HG03045 (cell line): ENCODE data around the gene SMARCA2.

Experiments used
- ATAC-seq: cut with Tn5 transposase; IDR thresholded peaks from one replicate; pipeline ENCODE4 v1.9.1; 2021; ENCODE audit warnings: mild to moderate bottlenecking, moderate library complexity; ENCODE audit not compliant: unreplicated experiment

SMARCA2 gene

DNA sequence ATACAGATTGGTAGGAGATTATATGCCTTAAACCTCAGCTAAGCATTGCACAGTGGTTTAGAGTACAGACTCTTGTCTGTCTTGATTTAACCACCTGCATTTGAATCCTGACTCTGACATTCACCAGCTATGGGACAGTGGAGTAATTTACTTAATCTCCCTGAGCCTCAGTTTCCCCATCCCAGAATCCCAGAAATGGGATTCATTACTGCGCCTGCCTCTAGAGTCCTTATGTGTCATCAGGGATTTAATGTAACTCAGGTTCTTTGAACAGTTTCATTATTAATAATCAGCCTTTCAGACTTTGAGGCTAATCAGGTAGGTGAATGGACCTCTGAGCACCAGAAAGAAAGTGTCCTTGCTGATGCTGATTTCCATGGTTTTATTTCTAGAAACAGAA lies 149.1 kb downstream of the SMARCA2 start:
- no peak for ATAC-seq

DNA sequence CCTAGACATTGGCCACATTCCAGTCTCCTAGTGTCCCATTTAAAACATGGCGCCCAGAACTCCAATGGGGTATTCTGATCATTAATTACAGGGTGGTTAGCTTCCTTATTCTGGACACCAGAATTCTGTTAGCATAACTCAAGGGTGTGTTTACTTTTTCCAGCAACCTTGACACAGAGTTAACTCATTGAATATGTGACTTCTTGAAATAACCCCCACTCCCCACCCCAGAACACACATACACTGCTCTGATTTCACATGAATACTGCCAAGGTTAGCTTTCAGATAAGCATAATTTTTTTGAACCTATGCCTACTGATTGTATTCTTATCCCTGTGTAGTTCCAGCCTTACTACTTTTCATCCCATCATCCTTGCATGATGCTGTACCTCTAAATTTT lies 151.1 kb downstream of the SMARCA2 start:
- ATAC-seq, result no peak

DNA sequence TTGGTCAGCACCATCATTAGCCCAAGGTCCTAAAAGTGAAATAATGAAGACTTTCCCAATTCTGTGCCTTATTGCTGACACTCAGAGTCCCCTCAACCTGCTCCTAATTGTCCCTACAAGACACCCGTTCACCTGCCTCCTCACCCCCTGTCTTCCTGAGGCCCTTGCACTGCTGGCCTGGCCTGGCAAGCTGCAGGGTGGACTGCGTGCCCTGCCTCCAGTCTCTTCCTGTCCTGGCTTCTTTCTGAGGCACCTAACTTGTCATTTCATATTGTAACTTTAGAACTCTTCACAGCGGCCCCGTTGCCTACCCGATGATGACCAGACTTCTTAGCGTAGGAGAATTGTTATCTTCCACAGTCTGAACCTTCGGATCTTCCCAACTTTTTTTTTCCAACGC lies 153.9 kb downstream of the SMARCA2 start:
- ATAC-seq, result no peak

DNA sequence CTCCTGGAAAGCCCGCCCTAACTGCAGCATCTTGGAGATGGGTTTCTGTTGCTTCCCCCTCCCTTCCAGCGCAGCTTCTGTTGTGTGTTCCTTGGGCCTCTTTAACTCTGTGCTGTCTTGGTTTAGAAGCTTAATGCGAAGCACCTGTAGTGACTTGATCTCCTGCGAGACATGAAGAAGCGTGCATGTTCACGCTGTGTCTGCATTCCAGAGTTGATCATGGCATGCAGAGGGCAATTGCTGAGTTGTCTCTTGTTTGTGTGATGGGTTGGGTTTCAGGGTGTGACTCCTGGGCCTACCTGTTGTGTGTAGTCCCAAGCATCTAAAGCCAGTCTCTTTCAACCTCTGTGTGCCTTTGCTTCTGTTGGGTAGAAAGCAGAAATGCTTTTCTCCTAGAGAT lies 155.6 kb downstream of the SMARCA2 start:
- no peak for ATAC-seq

DNA sequence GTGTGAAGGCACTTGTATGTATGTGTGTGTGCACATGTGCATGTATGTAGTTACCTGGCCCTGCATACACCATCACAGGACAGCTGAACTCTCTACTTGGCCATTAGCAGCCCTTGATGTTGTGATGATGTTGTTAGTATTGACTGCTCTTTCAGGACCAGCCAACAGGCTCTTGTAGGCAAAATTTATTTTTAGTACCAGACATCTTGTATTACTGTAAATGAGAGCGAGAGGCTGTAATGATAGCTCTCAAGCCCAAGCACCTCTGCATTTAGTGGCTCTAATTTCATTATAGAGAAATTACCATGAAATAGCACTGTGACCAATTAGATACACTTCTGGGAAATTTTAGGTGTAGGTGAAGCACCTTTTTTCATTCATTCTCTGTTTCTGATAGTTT lies 158.0 kb downstream of the SMARCA2 start:
- no peak for ATAC-seq

DNA sequence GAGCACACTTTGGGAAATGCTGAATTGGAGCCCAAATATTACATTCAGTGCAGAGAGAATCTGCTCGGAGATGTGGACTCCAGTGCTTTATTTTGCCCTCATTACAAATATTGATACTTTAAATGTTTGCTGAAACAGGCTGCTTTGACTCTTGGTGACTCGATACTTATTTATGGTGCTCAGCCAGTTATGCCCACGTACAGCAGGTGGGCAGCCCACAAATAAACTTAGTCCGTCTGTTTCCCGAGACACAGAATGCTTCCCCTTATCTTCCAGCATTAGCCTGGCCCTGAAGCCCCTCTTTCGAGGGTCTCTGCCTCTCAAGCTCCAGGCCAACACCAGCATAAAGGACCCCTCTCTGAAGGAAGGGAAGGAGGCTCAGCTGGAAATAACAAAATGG lies 158.7 kb downstream of the SMARCA2 start:
- ATAC-seq, result no peak

DNA sequence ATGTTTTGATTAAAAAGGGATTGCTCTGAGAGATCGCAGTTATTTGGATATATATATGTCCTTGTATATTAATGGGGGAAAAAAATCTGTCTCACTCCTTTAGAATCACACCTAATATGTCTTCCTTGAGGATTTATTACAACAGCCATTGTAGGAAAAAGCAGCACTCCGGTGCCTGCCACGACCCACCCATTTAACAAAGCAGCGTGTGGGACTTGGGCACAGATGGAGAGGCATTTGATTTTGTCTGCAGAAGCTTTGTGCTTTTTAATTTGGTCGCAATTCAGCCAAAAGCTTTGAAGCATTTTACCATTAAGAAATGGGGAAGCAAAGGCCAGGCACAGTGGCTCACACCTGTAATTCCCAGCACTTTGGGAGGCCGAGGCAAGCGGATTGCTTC lies 159.2 kb downstream of the SMARCA2 start:
- ATAC-seq, result no peak

DNA sequence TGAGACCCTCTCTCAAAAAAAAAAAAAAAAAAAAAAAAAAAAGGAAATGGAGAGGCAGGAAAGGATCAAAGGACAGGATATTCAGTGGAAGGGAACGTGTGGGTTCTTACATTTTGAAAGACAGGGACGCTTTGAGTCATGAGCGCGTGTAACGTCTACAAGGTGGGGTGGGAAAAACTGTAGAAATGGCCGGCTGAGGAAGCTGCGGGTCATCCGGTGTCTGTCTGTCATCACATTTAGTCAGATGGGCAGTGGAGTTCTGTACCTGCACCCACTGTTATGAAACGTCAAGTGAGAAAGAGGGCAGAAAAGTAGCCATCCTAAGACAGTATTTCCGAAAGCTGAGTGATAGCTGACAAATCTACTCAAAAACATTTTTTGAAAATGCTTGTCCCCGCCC lies 159.8 kb downstream of the SMARCA2 start:
- ATAC-seq, result no peak

DNA sequence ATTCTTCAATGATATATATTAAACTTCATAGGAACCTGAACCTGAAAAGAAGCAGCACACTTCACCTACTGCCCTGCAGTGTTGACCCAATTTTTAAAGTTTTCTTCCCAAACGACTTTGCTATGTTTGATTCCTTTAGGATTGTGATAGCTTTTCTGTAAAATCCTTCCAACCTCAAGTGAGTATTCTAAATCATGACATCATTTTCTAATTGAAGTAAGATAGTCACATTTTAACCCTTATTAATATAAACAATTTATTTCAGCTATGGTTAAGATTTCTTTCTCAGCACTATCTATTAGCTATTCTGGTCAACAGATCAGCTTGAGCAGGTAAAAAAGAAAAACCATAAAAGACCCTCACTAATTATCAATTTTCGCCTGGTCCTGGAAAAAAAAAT lies 162.0 kb downstream of the SMARCA2 start:
- no peak for ATAC-seq

DNA sequence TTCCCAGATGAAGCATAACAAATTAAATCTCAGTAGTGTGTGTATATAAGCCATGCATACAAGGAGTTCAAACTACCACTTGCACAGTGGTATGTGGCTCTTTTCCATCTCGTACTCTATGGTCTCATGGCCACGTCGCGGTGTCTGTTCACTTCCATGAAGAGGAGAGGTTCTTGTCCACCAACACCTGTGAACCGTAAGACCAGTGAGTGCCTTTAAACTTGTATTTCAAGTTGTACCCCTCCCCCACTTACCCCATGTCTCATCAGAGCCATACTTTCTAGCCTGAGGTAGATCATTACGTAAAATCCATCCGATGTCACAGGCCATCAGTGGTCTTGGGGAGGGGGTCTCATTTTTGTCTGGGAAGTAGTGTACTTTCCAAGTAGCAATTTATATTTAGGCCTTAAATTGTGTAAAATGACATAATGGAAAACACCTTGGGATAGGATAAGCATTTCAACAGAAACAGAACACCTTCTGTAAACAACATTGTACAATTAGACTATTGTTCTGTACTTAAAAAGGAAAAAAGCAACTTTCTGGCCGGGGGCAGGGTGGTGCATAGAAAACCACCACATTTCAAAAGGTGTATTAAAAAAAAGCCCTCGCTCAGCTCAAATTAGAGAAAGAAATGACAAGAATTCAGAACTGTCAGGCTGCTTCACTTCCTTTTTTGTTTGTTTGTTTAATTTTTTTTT lies 163.0 kb downstream of the SMARCA2 start:
- no peak for ATAC-seq

DNA sequence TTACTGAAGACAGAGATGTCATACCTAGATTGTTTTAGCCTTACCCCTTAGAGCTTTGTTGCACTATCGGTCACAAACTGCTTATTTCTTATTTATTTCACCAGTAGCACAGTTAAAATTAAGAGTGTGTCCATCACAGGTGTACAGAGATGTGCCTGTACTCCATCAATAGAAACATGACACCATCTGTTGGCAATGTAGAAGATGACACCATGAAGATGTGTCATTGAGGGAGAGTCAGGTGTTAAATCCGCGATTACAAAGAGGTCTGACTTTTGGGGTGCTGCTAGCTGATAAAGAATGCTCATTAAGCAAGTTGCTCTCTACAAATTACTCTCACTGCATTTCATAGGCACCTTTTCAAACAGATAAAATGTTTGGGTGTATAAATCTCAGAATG lies 164.4 kb downstream of the SMARCA2 start:
- ATAC-seq, result no peak

DNA sequence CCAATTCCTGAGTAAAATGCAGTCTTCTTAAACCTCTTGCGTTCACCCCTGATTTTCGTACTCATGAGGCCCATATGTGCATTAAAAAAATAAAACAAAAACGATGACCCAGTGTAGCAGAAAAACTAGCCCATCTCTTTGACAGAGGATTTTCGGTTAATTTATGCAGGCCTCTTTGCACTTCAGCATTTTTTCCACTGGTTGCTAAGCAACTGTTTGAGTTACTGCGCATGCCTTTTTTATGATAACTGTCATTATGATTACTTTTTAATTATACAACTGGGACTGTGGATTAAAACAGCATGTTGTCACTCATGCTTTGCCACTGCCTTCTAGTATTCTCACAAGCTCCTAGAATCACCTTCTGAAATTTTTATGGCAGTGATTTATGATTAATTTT lies 165.0 kb downstream of the SMARCA2 start:
- no peak for ATAC-seq

DNA sequence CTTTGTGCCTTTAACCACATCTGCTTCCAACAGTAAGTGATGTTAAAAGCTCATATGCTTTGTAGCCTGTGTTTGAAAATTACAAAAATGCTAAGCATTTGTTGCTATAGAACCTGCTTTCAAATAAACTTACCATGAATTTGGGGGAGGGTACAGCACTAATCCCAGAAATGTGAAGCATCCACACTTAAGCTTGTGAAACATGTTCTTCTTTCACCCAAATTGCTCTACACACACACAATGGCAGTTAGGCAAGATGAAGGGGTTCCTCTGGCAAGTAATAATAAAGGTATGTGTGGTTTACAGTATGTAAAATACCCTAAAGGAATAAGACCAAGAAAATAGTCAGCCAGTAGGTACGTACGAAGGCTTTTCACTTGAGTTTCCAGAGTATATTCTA lies 165.6 kb downstream of the SMARCA2 start:
- no peak for ATAC-seq

DNA sequence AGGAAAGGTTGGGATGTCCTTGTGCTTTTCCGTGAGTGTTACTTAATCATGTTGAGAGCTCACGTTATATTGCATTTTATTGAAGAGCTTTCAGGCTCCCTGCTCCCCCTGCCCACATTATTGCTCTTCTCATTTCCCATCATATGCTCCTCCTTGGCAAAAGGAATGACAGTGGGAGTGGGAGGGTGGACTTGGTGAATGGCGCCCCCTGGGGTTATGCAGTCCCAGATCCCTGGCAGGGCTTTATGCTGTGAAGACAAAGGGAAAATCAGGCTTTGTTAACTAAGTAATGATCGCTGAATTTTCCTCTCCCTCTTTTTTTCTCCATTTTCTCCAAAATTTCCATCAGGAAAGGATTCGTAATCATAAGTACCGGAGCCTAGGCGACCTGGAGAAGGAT lies 166.6 kb downstream of the SMARCA2 start:
- no peak for ATAC-seq

DNA sequence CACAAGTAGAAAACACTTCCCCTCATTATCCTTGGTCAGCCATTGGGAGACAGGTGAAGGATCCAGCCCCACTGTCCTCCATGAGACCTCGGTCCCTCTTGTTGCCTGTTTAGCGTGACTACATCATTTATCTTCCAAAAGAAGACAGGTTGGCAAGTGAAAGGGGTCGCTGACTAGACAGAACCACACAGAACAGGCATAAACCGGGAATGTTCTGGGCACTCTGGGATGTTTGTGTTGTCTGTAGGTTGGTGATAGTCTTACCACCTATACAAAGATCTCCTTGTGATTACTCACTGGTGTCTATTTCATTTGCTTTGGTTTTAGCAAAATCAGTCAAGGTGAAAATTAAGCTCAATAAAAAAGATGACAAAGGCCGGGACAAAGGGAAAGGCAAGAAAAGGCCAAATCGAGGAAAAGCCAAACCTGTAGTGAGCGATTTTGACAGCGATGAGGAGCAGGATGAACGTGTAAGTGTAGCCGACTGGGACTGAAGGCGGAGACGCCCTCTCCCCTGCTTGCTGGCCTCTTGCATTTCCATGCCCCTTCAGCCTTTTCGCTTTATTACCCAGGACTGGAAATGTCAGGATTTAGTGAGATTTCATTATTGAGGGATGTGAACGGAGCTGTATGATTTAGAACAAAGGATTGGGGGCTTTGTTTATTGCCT lies 175.9 kb downstream of the SMARCA2 start:
- ATAC-seq, result no peak

DNA sequence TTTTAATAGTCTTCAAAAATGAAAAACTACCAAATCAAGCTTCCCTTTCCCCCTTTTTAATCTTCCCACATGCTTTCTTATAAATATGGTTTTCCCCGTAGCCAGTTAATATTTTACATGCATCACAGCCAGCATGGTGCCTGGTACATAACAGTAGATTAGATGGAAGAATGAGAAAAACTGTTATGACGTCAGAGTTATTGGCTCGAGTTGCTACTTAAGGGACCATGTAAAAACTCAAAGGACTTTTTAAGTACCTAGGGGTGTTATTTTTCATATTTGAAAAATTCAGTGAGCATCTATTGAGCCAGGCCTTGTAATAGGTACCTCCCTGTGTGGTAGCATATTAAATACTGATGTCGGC lies 176.4 kb downstream of the SMARCA2 start:
- no peak for ATAC-seq

DNA sequence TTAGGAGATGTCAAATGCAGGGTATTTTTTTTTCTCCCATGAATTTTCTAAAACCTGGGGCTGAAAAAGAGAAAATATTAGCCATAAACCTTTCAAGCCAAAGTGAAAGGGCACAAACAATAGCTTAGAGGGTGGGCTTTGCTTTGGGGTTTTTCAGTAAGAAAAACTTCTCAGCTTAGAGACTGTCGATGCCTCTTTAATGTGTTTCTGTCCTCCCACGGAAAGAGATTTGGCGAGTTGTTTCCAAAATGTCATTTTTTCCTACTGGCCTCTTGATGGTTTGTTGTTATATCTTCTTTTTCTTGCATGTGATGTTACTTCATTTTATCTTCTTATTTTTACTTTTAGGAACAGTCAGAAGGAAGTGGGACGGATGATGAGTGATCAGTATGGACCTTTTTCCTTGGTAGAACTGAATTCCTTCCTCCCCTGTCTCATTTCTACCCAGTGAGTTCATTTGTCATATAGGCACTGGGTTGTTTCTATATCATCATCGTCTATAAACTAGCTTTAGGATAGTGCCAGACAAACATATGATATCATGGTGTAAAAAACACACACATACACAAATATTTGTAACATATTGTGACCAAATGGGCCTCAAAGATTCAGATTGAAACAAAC lies 177.3 kb downstream of the SMARCA2 start:
- ATAC-seq, result no peak

DNA sequence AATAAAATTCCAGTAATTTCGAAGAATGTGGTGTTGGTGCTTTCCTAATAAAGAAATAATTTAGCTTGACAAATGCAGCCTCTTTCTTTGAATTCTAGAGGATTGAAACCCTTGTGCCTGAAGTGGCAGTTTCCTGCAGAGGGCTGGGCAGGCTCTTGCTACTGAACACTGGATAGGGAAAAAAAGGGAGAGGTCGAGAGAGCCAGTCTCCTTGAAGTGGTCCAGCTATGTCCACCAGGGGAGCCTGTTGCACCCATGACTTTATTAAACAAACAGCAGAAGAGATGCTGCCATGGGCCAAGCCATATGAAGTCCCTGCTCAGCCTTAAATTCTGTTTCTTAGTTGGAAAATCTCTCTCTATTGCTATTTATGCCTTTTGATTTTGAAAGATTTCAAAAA lies 178.4 kb downstream of the SMARCA2 start:
- ATAC-seq, result no peak

DNA sequence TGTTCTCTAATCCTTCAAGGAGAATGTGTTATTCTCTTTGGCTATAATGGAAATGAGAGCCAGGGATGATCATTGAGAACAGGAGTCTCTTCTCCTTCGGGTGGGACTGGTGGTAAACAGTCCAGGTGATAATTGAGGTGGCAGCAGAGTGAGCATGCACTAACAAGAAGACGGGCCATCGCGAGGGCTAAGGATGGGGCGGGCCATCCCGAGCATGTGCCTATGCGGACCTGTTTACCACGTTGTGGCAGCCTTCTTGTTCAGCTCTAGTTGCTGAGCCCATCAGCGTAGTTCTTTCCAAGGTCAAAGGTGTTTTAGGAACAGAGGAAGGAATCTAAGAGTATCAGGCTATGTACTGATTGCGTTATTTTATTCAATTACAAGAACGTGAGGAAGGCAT lies 180.1 kb downstream of the SMARCA2 start:
- ATAC-seq, result no peak

DNA sequence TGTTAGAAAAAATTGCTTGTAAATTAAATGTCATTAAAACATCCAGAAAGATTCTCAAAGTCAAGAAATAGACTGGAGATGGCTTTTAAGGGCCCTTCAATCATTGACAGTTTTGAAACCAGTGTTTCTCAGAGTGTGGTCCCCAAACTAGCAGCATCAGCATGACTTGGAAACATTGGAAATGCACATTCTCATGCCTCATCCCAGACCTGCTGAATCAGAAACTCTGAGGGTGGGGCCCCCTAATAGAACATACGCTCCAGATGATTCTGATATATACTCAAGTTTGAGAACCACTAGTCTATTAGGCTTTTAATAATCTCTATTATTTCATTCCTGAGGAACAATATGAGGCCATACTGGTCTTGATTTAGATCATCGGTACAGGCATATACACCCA lies 181.6 kb downstream of the SMARCA2 start:
- no peak for ATAC-seq

DNA sequence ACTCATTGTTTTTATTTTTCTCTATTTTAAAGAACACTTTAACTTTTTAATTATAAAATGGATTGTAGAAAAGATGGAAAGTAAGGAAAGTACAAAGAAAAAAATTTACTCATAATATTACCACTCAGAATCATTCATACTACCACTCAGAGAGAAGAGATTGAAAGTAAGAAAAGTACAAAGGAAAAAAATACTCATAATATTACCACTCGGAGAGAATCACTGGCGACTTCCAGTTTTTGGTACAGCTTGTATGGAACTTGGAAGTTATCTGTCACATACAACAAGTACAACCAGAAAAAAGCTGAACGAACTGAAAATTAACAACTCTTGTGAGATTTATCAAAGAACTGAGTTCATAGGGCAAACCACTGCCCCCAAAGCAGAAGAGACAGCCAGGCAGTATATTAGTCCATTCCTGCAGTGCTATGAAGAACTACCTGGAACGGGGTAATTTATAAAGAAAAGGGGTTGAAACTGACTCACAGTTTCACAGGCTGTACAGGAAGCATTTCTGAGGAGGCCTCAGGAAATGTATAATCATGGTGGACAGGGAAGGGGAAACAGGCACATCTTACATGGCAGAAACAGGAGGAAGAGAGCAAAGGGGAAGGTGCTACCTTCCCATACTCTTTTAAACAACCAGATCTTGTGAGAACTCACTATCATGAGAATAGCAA lies 183.9 kb downstream of the SMARCA2 start:
- no peak for ATAC-seq
